SIG-M5 treated with dmso at 0.1 percent for 504 hours (cell line): Measurements from ENCODE around the gene TBC1D10A.

Experiments
- DNase-seq: peaks from one replicate; lab custom pipeline; 2025; ENCODE audit not compliant: unreplicated experiment; lab: John Stamatoyannopoulos, UW

Gene TBC1D10A

GRCh38 chr22:30287648-30288418, 38.9 kb downstream of the TBC1D10A start:
- DNase-seq: peak; percentile 74

GRCh38 chr22:30286813-30287647, 39.7 kb downstream of the TBC1D10A start:
- DNase-seq: peak; percentile 7

DNA sequence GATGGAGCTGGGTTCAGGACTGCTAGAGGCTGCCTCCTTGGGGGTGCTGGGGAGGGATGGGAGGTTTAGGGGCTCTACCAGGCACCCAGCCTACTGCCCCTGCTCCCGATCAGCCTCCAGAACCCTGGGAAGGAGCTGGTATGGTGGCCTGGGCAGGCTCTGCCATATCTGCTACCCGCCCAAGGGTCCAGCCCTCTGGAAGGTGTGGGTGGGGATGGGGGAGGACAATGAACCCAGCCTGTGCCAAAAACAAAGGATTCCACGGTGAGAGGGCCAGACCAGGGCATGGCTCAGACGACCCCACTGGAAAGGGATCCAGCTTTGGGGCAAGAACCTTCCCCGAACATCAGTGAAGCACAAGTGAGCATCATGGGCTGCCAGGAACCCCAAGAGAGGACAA, 40.4 kb downstream of the TBC1D10A start:
- DNase-seq: no peak

GRCh38 chr22:30285846-30286200, 40.9 kb downstream of the TBC1D10A start:
- DNase-seq: no peak

DNA sequence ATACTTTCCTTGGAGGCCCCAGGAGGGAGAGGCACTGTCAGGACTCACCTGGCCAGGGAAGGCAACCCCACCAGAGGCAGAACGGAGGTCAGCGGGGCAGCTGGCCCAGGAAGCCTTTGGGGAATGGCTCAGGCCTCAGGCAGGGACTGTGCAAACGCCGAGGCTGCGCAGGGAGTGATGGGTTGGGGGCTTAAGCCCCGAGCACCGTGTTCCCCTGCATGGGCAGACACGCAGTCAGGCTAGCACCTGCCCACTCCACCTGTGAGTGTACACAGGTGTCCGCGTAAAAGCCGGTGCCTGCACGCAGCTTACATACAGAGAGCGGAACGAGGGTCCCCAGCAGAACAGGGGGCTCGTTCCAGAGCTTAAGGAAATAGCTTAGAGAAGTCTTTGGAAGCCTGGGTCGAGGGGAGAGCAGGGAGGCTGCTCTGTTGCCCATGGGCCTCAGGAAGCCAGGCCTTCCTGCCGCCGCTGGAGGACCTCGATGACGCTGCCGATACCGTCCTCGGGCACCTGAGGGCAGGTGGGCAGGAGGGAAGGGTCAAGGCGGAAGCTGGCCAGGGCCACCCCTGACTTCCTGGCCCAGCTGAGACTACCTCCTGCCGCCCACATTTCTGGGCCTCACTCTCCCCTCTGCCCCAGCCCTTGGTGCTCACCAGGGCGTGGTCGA, 41.4 kb downstream of the TBC1D10A start:
- DNase-seq: no peak

GRCh38 chr22:30284666-30285065, 42.1 kb downstream of the TBC1D10A start:
- no peak for DNase-seq

- no peak for DNase-seq
Measured at GRCh38 chr22:30284172-30284571, 42.6 kb downstream of the TBC1D10A start.

- DNase-seq: no peak
Measured at GRCh38 chr22:30283342-30283741, 43.4 kb downstream of the TBC1D10A start.

GRCh38 chr22:30282616-30283046, 44.1 kb downstream of the TBC1D10A start:
- DNase-seq: peak; percentile 17

GRCh38 chr22:30280505-30280904, 46.2 kb downstream of the TBC1D10A start:
- DNase-seq: no peak

DNA sequence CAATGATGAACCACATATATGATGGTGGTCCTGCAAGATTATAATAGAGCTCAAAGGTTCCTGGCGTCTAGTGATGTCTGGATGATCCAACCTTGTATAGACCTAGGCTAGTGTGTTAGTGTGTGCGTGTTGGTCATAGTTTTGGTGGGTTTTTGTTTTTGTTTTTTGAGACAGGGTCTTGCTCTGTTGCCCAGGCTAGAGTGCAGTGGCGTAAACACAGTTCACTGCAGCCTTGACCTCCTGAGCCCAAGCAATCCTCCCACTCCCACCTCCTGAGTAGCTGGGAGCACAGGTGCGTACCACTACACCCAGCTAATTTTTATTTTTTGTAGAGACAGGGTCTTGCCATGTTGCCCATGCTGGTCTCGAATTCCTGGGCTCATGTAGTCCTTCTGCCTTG, 46.8 kb downstream of the TBC1D10A start:
- DNase-seq: no peak

- peak; percentile 81 for DNase-seq
Measured at GRCh38 chr22:30279046-30279788, 47.5 kb downstream of the TBC1D10A start.

DNA sequence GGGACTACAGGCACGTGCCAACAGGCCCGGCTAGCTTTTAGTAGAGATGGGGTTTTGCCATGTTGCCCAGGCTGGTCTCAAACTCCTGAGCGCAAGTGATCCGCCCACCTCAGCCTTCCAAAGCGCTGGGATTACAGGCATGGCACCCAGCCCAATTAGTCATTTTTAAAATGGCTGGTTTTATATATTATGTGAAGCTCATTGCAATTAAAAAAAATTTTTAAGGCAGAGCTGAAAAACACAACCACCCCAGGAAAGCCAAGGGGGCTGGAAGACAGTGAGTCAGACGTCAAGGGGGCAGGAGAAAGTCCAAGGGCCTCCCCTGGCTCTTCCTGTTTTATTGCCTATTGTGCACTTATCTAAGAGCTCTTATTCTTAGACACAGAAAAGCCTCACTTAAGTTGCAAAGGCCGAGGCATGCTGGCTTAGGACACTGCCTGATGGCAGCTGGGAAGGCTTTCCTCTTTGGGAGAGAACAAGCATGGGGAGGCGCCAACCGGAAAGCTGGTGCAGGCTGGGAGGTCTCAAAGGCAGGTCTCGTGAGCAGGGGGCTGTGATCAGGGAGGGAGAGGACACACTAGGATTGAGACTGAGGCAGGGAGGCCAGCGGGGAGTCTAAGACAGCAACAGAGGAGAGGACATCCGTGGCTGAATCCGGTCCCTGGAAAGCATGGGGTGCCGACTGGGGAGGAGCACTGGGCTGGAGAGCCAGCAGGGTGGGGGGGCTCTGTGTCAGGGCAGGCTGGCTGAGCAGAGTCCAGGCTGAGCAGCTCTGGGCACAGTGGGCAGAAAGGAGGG, 49.0 kb downstream of the TBC1D10A start:
- peak; percentile 72 for DNase-seq

- DNase-seq: no peak
Measured at GRCh38 chr22:30276039-30276438, 50.7 kb downstream of the TBC1D10A start.

DNA sequence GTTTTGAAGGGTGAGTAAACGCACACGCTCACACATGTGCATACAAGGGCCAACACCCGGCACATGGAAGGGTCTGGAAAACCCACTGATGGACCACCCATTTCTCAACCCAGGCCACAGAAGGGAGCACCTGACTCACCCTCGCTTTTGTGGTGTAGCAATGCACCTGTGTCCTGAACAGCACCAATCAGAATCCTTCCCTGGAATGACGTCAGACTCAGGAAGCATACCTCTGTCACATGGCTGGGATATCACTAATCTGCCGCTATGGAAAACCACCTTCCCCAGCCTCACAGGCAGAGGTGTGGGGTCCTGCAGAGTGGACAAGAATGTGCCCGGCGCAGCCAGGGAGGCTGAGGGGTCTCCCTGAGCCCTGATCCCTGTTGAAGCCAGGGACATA, 51.1 kb downstream of the TBC1D10A start:
- no peak for DNase-seq

DNA sequence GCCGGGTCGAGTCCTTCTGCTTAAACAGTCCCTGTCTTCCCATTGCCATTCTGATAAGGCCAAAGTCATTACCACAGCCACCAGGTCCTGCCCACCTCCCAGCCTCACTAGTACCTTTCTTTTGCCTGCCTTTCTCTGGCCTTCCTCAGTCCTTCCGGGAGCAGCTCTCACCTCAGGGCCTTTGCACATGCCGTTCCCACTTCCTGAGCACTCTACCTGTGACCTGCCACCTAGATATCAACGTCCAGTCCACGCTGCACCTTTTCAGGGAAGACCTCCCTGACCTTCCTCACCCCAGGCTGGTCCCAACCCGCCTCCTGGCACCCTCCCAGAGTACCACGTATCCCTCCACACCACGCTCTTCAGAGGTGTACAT, 52.3 kb downstream of the TBC1D10A start:
- no peak for DNase-seq

- no peak for DNase-seq
Measured at GRCh38 chr22:30273711-30274436, 52.9 kb downstream of the TBC1D10A start.

DNA sequence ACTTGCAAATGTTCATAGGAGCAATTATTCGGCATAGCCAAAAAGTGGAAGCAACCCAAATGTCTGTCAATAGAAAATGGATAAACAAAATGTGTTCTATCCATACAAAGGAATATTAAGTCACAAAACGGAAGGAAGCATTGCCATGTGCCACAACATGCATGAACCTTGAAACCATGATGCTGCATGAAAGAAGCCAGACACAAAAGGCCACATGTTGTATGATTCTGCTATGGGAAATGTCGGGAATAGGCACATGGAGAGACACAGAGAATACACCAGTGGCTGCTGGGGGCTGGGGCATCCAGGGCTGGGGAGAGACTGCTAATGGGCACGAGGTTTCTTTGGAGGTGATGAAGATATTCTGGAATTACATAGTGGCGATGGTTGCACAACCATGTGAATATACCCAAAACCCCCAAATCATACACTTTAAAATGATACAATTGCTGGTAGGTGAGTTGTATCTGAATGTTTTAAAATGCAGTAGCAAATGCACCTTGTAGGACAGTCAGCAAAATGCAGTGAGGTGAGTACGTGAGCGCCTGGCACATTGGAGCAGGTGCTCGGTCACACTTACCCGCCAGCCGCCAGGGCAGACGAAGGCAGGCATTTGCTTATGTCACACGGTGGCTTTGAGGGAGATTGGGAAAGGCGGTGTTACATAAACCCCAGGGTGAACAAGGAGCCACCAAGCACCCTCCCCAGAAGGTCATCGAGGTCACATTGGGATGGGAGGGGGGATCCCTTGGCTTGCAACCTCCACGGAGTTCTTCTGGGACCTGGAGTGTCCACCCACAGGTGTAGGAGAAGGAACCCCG, 53.8 kb downstream of the TBC1D10A start:
- peak; percentile 62 for DNase-seq

DNA sequence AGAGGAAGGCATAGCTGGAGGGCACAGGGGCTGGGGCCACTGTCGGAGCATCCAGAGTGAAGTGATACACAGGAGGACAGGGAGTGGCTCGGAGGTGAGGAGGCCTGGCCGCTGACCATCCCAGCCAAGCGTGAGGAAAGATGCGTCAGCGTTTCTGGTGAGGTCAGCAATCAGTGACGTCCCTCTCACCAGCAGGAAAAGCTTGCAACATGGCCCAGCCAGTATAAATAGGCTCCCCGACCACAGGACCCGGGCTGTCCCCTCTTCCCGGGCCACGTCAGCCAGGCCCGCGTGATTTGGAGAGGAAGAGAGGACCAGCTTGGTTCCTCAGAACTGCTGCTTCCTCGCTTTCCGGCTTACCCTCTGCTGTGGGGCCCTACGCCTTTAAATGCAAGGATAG, 55.9 kb downstream of the TBC1D10A start:
- DNase-seq: peak; percentile 82
